SW480 (cell line): ENCODE measurements around the gene EXOC4.

Experiments used
- DNase-seq: peaks from one replicate; pipeline ENCODE4 v3.0.0-alpha.2; 2016; ENCODE audit warnings: low spot score

Gene EXOC4

DNA sequence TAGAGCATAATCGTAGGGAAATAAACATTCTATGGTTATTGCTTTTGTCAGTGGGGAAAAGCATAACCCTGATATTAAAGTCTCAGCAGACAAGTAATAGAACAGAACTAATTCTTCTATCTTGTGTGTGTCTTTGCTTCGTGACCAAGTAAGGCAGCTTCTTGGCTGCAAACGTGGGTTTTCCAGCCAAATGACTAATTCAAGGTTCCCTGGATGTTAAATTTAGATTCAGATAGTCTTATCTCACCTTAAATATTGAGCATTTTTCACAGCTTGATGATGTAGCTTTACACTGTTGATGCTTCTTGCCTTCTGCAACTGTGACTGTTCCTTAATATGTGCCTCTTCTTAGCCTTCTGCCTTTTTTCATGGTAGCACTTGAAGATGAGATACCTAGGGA lies 113.0 kb downstream of the EXOC4 start:
- DNase-seq, result no peak

DNA sequence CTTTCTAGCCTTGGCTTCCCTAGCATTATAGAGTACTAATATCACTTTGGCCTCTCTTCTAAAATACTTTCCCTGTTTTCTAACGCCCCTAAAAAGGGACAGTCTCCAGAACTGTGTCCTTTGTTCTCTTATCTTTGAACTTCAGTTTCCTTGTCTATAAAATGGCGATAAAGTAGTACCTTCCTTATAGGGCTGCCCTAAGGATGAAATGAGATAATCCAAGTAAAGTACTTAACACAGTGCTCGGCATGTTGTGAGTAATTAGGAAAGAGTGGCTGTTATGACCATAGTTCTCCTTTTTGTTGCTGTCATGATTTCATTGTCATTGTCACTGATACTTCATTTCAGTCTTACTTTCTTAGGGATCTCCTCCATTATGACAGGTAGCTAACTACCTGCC lies 114.7 kb downstream of the EXOC4 start:
- no peak for DNase-seq

DNA sequence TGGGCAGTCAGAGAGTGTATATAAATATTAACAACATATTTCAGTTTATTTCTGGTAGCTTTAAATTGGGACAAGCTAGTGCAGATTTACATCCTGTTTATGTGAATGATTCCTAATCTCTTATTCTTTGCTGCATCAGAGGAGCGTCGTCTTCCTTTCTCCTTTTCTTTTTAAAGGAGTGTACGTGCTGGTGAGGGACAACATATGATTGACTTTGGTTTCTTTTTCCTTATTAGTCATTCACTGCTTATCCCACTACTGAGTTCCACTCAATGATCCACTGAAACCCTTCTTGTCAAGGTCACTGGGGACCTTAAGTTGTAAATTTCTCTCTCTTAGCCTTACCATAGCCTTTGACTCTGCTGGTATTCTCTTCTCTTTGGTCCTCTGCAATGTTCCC lies 116.3 kb downstream of the EXOC4 start:
- DNase-seq, result no peak

DNA sequence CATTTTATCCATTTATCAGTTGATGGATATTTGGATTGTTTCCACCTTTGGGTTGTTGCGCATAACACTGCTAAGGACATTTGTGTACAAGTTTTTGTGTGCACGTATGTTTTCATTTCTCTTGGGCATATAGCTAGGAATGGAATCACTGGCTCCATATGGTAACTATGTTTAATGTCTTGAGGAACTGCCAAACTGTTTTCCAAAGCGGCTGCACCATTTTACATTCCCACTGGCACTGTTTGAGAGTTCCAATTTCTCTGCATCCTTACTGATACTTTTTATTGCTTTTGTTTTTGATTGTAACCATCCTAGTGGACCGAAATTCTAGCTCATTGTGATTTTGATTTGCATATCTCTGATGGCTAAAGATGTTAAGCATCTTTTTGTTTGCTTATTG lies 118.7 kb downstream of the EXOC4 start:
- no peak for DNase-seq

DNA sequence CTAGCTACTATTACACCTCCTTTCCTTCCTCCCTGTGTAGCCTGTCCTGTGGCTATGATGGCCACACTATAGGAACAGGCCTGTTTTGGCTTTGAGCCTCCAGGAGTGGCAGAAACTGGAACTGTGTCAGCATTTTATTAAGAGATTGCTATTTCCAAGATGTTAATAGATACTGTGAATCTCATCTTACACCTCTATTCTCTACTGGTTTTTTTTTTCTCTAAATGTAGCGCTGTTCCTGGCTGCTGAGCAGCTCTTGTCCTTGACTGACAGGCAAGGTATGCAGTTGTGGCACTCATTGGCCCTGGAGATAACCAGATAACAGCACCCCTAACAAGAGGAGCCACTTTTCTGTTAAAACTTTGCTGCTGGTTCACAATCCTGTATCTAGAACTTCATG lies 119.5 kb downstream of the EXOC4 start:
- DNase-seq, result no peak

DNA sequence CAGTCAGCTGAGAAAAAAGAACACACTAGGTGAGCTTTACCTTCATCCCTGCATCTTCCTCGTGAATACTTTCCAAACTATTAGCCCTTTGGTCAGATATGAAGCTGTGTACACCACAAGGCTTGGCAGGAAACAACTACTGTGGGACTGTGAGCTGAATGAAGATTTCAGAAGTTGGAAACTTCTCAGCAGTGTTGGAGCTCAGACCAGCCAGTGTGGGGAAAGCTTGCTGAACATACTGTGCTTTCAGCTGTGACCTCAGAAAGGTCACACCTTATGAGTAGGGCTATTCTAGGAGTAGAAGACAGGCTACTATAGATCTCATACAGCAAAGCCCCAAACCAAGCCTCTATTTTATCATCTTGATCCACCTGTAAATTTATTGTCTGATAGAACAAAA lies 123.6 kb downstream of the EXOC4 start:
- no peak for DNase-seq

DNA sequence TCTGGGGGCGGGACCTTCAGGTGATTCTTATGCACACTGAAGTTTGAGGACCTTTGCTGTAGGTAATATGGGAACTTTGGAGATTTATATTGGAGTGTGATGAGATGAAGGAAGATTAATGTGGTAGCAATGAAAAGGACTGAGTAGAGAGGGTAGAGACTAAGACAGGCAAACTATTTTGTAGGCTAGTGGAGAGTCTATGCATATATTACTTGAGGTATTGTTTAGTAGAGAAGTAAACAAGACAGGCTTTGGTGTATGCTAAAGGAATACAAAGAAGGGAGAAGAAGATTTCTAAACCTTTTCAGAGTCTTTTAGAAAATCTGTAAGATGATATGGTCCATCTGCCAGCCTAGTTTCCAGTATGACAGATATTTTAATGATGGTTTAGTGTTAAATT lies 129.1 kb downstream of the EXOC4 start:
- no peak for DNase-seq

DNA sequence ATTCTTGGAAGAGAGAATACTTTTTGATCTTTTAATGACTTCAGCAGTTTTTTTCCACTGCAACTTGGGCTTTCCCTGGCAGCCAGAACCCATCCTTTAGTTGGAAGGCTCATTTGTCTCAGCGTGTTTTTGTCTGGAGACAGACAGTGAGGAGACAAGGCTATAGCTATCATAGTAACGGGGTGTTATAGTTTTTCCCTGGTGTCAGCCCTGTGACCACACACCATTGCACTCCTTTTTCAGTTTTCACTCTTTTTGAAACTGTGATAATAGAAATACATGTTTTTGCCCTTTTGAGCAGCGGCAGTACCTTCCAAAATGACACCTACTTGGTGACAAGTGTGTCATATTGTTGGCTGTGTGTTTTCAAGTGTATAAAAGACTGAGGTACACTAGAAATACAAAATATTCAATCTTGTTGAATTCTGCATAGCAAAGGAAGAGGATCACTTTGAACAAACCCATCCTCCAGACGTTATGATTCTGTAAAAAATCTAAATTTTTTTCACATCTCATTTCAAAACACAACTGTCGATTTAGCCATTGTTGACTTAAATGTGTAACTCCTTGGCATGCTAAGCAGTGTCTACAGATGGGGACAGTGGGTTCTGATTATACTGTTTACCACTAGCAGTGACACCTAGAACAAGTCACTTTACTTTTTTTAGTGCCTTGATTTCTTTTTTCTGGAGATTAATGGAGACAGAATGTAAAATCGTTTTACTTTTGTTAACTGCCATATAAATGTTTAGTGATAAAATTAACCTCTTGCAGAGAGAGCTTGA lies 130.1 kb downstream of the EXOC4 start:
- DNase-seq, result no peak

DNA sequence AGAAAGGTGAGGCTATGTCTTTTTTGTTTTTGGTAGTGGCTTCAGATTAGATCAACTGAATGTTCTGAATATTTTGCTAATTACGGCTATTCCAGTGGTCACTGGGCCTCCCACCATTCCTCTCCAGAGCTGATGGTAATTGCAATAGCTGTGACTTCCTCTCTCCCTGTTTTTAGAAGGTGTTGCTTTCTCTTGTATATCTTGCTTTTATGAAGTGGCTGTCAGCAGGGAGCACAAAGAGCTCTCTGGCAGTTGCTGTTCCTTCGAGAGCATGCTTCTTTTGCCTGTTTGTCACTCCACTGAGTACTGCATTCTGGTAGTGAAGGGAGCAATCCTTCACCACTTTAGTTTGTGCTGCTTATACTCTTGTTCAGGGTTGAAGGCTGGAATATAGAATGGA lies 133.3 kb downstream of the EXOC4 start:
- DNase-seq, result no peak

DNA sequence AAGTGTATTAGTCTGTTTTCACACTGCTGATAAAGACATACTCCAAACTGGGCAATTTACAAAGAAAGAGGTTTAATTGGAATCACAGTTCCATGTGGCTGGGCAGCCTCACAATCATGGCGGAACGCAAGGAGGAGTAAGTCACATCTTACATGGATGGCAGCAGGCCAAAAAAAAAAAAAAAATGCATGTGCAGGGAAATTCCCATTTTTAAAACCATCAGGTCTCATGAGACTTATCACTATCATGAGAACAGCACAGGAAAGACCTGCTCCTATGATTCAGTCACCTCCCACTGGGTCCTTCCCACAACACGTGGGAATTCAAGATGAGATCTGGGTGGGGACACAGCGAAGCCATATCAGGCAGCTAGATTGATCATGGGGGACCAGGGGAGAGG lies 136.8 kb downstream of the EXOC4 start:
- DNase-seq, result no peak

DNA sequence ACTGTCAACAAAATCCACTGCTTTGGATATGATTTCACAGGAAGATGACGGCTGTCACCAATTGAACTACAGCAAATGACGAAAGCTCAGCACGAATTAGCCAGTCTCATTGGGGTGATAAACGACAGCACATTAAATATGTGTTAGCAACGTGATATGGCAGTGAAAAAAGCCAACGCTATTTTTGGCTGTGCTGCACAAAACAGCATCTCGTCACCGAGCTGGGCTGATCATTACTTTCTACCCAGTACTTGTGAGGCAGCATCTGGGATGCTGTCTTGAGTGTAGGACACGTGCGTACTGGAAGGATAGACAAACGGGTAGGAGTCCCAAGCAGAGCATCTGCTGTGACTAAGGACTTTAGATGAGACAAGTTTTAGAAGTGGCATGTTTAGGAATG lies 138.3 kb downstream of the EXOC4 start:
- DNase-seq, result no peak

DNA sequence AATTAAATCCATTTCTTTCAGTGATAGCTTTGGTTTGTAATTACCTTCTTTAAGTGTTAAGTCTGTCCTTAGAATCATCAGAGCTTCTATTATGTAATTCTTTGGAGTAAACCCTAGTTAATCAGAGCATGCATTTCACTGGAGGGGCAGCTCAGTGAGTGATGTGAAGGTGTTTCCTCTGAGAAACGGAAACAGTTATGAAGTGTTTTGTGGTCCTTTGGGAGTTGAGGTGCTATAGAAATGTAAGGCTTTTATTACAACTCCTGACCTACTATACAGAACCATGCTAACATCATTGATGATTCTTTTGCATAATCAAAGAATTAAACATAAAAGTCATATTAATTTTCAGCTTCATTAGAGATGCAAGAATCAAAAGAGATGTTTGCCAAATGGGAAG lies 141.5 kb downstream of the EXOC4 start:
- no peak for DNase-seq

DNA sequence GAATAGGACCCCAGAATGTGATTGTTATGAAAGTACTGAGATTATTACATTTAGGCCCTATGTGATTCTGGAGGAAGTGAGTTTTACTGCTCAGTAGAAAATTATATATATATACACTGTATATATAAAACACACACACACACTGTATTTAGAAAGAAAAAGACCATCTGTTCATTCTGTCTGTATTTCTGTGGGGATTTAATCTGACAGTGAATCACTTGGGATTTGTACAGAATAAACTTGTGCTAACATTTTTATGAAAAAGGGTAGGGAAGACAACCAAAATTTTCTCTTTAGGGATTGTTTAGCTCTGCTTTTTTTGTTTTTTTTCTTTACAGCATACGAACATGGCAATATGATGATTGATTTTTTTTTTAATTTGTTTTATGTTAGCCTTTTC lies 142.7 kb downstream of the EXOC4 start:
- DNase-seq, result no peak

DNA sequence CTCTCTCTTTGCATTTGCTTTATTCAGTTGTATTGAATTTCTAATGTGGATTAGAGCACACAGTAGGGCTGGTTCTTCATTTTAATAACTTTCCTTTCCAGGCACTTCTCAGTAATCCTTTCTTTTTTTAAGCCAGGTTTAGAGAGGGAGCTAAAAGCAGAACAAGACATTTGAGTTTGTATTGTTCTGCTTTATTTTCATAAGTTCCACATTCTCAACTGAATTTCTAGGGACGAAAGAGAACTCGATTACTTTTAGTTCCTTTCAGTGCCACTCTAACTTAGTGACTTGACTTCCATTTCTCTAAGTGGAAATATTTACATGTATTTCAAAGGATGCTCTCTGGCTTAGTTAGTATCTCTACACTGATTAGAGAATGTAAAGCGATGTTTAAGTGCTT lies 145.6 kb downstream of the EXOC4 start:
- no peak for DNase-seq

DNA sequence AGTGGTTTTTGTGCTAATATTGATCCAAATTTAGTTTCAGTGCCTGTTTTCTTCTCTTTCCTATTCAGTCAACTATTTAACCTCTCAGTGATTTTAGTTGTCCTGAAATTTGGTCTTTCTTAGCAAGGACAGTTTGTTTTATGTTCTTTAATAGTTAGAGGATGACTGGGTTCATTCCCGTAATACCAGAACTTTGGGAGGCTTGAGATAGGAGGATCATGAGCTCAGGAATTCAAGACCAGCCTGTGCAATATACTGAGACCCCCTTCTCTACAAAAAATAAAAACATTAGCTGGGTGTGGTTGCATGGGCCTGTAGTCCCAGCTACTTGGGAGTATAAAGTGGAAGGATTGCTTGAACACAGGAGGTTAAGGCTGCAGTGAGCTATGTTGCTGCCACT lies 148.3 kb downstream of the EXOC4 start:
- DNase-seq, result no peak

DNA sequence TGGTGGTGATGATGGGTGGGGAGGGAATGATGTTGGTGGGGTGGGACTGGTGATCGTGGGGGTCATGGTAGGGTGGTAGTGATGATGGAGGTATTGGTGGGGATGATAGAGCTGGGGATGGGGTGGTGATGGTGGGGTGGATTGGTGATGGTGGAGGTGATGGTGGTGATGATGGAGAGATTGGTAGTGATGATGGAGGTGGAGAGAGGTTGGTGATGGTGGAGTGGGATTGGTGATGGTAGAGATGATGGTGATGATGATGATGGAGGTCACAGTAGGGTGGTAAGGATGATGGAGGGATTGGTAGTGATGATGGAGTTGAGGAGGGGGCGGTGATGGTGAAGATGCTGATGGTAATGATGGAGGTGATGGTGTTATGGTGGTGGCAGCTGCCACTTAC lies 155.3 kb downstream of the EXOC4 start:
- no peak for DNase-seq

DNA sequence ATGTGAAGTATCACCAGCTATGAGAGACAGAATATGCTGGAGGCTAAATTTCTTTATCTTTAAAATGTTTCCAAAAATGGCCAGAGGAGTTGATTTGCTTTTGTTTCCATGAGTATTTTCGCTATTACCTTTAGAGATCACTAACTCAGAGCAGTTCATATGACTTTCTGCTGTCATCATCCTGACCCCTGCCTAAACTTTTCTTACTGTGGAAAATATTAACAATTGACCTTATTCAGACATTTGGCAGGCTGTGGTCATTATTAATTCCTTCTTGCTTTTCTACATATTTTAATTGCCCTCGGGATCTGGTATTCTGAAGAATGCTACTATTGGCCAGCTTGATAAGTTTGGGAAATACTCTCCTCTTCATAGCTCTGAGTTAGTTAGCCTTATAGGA lies 156.5 kb downstream of the EXOC4 start:
- DNase-seq, result no peak

DNA sequence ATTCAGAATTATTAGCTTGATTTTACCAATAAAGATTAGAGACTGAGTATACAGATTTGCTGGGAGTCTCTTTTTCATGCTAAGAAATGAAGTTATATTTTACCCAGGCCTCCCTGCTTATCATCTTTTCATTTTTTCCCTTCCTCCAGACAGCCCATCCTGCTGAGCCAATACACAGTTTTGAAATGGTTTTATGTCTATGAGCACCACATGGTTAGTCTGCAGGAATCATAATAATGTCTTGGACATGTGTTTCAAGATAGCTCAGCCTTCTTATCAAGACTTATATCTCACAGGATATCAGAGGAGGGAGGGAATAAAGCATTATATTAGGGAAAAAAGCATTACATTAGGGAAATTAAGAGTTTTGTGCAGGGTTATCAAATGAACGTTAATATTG lies 157.1 kb downstream of the EXOC4 start:
- DNase-seq, result no peak

DNA sequence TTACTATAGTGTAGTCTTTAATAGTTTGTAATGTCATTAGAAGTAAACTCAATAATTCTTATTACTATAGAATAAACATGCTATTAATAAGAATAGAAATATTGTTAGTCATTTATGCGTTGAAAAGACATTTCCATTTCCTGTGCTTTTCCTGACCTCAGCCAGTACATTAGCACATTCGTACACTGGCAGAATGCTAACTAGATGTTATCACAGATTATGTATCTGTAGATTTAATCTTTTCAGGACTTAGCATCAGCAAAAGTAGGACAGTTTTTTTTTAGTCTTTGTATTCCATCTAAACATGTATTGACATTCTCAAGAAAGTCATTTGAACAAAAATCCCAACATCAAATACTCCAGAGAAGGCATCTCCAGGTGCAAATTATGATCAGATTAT lies 158.5 kb downstream of the EXOC4 start:
- no peak for DNase-seq

DNA sequence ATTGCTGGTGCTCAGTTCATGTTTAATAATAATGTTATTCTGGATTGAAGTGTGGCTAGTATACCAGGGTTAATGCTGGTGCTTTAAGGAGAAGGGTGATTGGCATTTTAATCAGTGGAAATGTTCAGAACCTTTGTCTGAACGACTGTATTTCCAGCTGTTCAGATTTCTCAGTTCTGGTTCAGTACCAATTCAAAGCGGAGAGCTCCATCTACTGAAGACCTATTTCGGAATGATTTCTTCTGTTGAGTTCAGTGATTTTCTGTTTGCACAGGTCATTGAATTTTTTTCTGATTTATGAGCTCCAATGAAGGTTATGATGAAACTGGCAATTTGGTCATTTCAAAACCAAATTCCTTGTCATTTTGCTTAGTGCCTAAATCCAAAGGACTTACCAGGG lies 160.1 kb downstream of the EXOC4 start:
- no peak for DNase-seq

DNA sequence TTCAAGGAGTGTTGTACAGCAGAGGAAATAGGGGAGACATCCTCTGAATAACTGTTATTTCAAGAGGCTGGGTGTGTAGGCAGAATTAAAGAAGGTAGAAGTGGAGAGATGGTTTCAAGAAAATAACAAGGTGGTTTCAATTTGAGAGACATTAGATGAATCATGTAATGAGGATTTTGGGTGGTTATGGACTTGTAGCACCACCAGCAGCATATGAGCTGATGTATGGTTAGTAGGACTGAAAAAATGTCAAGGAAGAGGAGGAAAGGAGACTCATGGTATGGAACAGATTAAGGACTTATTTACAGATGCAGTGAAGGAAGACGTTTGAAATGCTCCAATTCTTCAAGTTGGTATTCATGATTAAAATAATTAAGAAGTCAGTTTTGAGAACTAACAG lies 166.2 kb downstream of the EXOC4 start:
- DNase-seq, result no peak

DNA sequence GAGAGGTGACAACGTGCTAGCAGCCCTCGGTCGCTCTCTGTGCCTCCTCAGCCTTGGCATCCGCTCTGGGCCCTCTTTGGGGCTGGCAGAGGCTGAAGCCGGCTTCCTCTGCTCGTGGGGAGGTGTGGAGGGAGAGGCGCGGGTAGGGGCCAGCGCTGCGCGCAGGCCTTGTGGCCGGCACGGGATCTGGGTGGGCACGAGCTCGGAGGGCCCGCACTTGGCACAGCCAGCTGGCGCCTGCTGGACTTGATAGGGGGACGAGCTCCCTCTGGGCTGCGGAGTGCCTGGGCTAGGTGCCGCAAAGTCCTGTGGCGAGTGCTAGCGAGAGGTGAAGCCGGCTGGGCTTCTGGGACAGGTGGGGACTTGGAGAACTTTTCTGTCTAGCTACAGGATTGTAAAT lies 170.7 kb downstream of the EXOC4 start:
- no peak for DNase-seq

DNA sequence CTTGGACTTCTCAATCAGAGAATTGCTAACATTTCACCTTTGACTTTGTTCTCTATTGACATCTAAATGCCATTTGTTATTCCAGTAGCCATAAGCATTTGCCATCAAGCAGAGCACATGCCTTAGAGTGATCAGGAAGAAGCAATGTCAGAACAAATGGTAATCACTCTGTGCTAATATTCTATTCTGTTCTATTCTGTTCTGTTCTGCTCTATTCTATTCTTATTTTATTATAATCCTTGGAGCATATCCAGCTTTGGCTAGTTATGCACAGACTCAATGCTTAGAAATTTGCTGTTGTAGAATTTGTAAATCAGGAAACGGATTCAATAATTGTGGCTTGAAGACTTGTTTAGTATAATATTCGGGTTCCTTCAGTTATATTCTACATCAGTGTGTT lies 175.4 kb downstream of the EXOC4 start:
- no peak for DNase-seq

DNA sequence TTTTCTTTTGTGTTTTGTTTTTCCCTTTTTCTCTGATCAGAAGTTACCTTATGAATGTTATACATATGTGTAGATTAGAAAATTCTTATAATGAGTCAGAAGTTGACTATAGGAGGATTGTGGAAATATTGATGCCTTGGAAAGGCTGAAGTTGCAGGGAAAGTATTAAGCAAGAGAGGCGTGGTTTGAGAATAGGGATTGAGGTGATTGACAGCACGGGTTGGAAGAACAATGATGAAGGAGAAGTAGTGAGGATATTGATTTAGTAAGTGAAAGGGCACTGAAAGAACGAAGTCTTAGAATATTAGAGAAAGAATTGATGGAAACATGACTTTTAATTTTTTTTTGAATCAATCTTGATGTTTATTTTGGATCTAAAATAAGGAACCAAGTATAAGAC lies 176.0 kb downstream of the EXOC4 start:
- no peak for DNase-seq

DNA sequence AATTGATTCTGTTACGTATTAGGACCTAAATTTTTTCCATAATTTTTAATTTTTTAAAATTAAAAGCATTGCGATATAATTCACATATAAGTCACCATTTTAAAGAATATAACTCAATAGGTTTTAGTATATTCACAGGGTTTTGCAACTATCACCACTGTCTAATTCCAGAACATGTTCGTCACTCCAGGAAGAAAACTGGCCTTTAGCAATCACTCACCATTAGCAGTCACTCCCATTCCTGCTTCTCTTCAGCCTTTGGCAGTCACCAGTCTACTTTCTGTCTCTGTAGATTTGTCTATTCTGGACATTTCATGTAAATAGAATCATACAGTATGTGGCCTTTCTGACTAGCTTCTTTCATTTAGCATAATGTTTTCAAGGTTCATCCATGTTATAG lies 176.5 kb downstream of the EXOC4 start:
- DNase-seq, result no peak
